A549 (cell line): ENCODE results near the gene C2orf49.

Experiments used
- HOXA7 ChIP-seq: fragments of 250-450 bp; sonication (Bioruptor Pico); IDR thresholded peaks from 2 replicates; pipeline ENCODE4 v1.5.0; 2020; ENCODE audit warnings: mild to moderate bottlenecking, moderate library complexity
- RAD21 ChIP-seq, 2 experiments: fragments of >200 bp in 1 of 2; sonication (Bioruptor Twin) in 1 of 2; formaldehyde crosslinking in 1 of 2; IDR thresholded peaks in 1 of 2; conservative IDR thresholded peaks in 1 of 2; 2 replicates in 1 of 2; 3 replicates in 1 of 2; pipeline ENCODE4 v1.6.1; 2012 to 2018; ENCODE audit warnings: inconsistent platforms in 1 of 2
- ZFP36 ChIP-seq: fragments of 450-650 bp; IDR thresholded peaks from 2 replicates; pipeline ENCODE4 v1.6.1; 2014; ENCODE audit warnings: borderline replicate concordance; ENCODE audit not compliant: partially characterized antibody
- TF ChIP-seq, protein P1 (sequence below): fragments of >200 bp; sonication (Bioruptor Twin); formaldehyde crosslinking; IDR thresholded peaks from 3 replicates; pipeline ENCODE4 v1.5.1; 2016
- TF ChIP-seq, protein P2 (sequence below): fragments of 250-450 bp; sonication (Bioruptor Pico); IDR thresholded peaks from 2 replicates; pipeline ENCODE4 v1.5.0; 2020; ENCODE audit warnings: low read depth, mild to moderate bottlenecking, moderate library complexity

DNA sequence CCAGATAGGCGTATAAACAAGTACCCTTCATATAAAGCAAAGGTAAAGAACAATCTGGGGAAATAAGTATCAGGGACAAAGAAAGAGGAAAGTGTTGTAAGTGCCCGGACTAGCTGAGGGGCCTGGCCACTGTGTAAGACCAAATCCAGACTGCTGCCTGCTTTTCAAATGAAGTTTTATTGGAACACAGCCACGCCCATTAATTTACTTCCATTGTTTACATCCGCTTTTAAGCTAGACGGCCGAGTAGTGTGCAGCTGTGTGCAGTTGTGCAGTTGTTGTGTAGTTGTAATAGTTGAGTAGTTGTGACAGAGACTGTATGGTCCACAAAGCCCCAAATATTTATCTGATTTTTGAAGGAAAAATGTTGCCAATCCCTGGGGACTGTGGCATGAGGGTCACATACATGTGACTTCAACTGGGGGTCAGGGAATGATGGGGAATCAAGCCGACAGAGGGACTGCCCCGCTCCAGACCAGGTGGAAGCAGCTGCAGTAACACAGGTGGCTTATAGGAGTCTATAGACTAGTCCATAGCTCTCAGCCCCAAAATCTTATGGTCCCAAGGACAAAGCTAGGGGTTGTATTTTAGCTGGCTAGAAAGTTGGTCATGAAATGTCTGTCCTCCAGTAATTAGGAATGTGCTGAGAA is 31.5 kb downstream of the C2orf49 start:
- TF ChIP-seq, protein P1, sequence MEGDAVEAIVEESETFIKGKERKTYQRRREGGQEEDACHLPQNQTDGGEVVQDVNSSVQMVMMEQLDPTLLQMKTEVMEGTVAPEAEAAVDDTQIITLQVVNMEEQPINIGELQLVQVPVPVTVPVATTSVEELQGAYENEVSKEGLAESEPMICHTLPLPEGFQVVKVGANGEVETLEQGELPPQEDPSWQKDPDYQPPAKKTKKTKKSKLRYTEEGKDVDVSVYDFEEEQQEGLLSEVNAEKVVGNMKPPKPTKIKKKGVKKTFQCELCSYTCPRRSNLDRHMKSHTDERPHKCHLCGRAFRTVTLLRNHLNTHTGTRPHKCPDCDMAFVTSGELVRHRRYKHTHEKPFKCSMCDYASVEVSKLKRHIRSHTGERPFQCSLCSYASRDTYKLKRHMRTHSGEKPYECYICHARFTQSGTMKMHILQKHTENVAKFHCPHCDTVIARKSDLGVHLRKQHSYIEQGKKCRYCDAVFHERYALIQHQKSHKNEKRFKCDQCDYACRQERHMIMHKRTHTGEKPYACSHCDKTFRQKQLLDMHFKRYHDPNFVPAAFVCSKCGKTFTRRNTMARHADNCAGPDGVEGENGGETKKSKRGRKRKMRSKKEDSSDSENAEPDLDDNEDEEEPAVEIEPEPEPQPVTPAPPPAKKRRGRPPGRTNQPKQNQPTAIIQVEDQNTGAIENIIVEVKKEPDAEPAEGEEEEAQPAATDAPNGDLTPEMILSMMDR, result no peak
- TF ChIP-seq, protein P2, sequence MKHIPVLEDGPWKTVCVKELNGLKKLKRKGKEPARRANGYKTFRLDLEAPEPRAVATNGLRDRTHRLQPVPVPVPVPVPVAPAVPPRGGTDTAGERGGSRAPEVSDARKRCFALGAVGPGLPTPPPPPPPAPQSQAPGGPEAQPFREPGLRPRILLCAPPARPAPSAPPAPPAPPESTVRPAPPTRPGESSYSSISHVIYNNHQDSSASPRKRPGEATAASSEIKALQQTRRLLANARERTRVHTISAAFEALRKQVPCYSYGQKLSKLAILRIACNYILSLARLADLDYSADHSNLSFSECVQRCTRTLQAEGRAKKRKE (CRISPR knock-in tag), result no peak
- TF ChIP-seq ZFP36, result no peak
- TF ChIP-seq HOXA7 (CRISPR knock-in tag), result no peak
- TF ChIP-seq RAD21 (conservative IDR thresholded peaks at IDR 0.05 in 1 of 2, IDR thresholded peaks at IDR 0.05 in 1 of 2), result no peak
